ENCODE data around the gene LIN7C.

DNA sequence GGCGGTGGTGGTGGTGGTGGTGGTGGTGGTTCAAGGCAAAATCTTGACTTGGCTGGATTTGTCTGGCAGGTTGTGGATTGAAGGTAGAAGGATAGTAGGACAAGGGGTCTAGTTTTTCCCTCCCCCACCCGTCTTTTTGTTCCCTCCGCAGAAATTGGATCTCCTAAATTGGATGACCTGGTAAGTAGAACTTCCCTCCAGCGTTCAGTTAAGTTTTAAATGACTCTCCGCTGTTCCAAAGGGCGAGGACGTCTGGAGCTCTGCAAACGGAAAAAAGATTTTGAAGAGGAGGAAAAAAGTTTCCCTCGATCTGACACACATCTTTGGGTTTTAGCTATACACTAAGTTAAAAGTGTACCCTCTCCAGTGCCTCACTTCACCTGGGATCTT is 33.6 kb downstream of the LIN7C start:
- TF ChIP-seq CTCF (optimal IDR thresholded peaks at IDR 0.05 in 1 of 3, IDR thresholded peaks at IDR 0.05 in 1 of 3, conservative IDR thresholded peaks at IDR 0.05 in 1 of 3; ENCODE audit: extremely low read depth in 1 of 3, insufficient read depth in 2 of 3, low read length in 3 of 3) (no peak), EZH2 (IDR thresholded peaks at IDR 0.05; ENCODE audit: low read length) (no peak)

Data from keratinocyte (primary cell).